ENCODE measurements around the gene IL12A. TPM values are rescaled to one million over a fixed set of nuclear protein-coding genes. Genes with fewer than 3 reads are reported as not detected.

Gene IL12A
- polyA plus RNA-seq, 6 donors from 2014 or later = 2.8 to 5.3 (median 3.9) TPM; not detected in 1

DNA sequence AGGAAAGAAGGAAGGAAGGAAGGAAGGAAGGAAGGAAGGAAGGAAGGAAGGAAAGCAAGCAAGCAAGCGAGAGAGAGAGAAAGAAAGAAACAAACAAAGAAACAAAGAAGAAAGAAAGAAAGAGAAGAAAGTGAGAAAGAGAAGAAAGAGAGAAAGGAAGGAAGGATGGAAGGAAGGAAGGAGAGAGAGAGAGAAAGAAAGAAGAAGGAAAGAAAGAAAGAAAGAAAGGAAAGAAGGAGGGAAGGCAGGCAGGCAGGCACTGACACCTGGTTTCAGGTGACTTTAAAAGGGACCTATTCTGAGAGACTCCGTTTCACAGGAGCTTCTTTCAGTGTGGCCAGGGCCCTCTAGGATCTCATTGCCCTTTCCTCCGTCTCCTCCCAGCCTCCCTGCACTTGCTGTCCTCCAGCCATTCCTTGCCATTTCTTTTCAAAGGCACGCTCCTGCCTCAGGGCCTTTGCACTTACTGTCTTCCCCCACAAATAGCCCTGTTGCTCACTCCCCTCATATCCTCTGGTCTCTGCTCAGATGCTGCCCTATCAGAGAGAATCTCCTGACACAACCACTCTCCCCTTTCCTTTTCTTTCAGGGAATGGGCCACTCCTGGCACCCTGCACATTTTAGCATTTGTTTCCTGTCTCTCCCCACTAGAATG is 31.5 kb downstream of the IL12A start:
- Mint-ChIP-seq H3K27ac (peak overlapping the region in 1 of 6 donors; percentile 1), H3K36me3 (no peaks in the 10 kb centered on the region), H3K27me3 (peaks cover 9 to 22% (median 19%) of the 10 kb centered on the region in 3 donors), H3K4me3 (no peak overlapping the region), H3K4me1 (no peaks in the 10 kb centered on the region), H3K9me3 (peaks cover 0 to 5% (median 0%) of the 10 kb centered on the region in 7 donors)
- DNase-seq (no peak), ATAC-seq (ENCODE audit: low read depth in 2 of 2) (no peak)

DNA sequence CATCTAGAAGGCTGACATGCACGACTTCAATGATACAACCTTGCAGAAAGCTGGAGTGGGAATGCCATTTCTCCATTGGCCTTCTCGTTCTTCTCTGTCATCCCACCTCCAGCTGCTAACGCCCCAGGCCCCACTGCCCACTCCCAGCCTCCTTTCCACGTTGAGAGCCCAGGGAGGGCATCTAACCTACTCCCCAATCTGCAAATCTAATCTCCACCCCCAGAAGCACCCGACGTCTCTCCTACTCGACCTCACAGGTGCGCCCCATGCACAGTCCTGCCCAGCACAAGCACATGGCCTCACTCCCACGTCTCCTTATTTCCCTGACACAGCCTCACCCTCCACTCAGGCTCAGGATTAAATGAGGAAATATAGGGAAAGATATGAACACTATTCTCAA is 33.4 kb downstream of the IL12A start:
- ATAC-seq (ENCODE audit: low read depth in 2 of 2) = no peak
- Mint-ChIP-seq H3K27ac (no peak overlapping the region), H3K9me3 (peaks cover 0 to 5% (median 0%) of the 10 kb centered on the region in 7 donors), H3K27me3 (peaks cover 9 to 22% (median 19%) of the 10 kb centered on the region in 3 donors), H3K4me1 (no peaks in the 10 kb centered on the region), H3K4me3 (no peak overlapping the region), H3K36me3 (no peaks in the 10 kb centered on the region)
- DNase-seq = no peak

GRCh38 chr3:160023476-160023875 is 34.8 kb downstream of the IL12A start:
- DNase-seq (no peak), ATAC-seq (ENCODE audit: low read depth in 2 of 2) (no peak)
- no peak overlapping the region for H3K4me3 Mint-ChIP-seq
- H3K36me3 Mint-ChIP-seq = no peaks in the 10 kb centered on the region
- H3K4me1 Mint-ChIP-seq = no peaks in the 10 kb centered on the region
- H3K27me3 Mint-ChIP-seq = peaks cover 9 to 22% (median 19%) of the 10 kb centered on the region in 3 donors
- no peak overlapping the region for H3K27ac Mint-ChIP-seq
- peaks cover 0 to 5% (median 0%) of the 10 kb centered on the region in 7 donors for H3K9me3 Mint-ChIP-seq

DNA sequence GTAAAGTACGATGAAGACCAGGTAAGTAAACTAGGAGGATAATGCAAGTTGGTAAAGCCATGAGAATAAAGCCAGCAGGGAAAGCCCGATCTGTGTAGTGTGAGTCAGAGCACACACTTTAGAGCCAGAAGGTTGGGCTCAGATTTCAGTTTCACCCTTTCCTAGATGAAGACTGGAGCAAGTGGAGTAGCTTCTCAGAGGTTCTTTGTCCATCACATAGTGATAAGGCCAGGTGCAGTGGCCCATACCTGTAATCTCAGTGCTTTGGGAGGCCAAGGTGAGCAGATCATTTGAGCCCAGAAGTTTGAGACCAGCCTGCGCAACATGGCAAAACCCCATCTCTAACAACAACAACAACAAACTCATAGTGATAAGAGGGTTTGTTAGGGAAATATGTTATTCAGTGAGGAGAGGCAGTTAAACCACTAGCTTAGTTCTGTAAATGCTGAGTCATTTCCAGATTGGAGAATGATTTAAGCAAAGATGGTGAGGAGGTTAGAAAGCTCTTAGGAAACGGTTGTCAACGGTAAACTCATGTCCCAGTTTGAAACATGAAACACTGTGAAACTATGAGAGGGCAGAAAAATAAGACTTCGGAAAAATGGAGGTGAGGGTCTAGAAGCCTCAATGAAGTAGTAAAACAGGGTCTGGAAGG is 39.0 kb downstream of the IL12A start:
- H3K27me3 Mint-ChIP-seq = peaks cover 0 to 5% (median 0%) of the 10 kb centered on the region in 3 donors
- no peaks in the 10 kb centered on the region for H3K36me3 Mint-ChIP-seq
- no peaks in the 10 kb centered on the region for H3K9me3 Mint-ChIP-seq
- DNase-seq (no peak), ATAC-seq (ENCODE audit: low read depth in 2 of 2) (no peak)
- peak overlapping the region in 1 of 6 donors; percentile 6 for H3K27ac Mint-ChIP-seq
- H3K4me1 Mint-ChIP-seq = no peaks in the 10 kb centered on the region
- no peak overlapping the region for H3K4me3 Mint-ChIP-seq

GRCh38 chr3:160035757-160036156 is 47.1 kb downstream of the IL12A start:
- H3K27me3 Mint-ChIP-seq = peaks cover 14 to 42% (median 19%) of the 10 kb centered on the region in 3 donors
- H3K9me3 Mint-ChIP-seq = peaks cover 0 to 2% (median 0%) of the 10 kb centered on the region in 7 donors
- DNase-seq (no peak), ATAC-seq (ENCODE audit: low read depth in 2 of 2) (no peak)
- H3K4me1 Mint-ChIP-seq = peaks cover 0 to 8% (median 4%) of the 10 kb centered on the region in 3 donors
- H3K4me3 Mint-ChIP-seq = no peak overlapping the region
- no peaks in the 10 kb centered on the region for H3K36me3 Mint-ChIP-seq
- H3K27ac Mint-ChIP-seq = no peak overlapping the region

GRCh38 chr3:160038862-160039562 is 50.4 kb downstream of the IL12A start:
- no peak overlapping the region for H3K27ac Mint-ChIP-seq
- peaks cover 11 to 31% (median 19%) of the 10 kb centered on the region in 7 donors for H3K9me3 Mint-ChIP-seq
- ATAC-seq (ENCODE audit: low read depth in 2 of 2) (no peak), DNase-seq (no peak)
- peak overlapping the region in 2 of 8 donors; percentile 41 to 69 for H3K4me3 Mint-ChIP-seq
- H3K4me1 Mint-ChIP-seq = peaks cover 0 to 8% (median 4%) of the 10 kb centered on the region in 3 donors
- H3K36me3 Mint-ChIP-seq = peaks cover 0 to 21% of the 10 kb centered on the region in 2 donors
- H3K27me3 Mint-ChIP-seq = peaks cover 25 to 57% (median 34%) of the 10 kb centered on the region in 3 donors

- Mint-ChIP-seq H3K9me3 (peaks cover 11 to 33% (median 19%) of the 10 kb centered on the region in 7 donors), H3K36me3 (peaks cover 0 to 21% of the 10 kb centered on the region in 2 donors), H3K27ac (no peak overlapping the region), H3K4me1 (peaks cover 0 to 8% (median 4%) of the 10 kb centered on the region in 3 donors), H3K4me3 (no peak overlapping the region), H3K27me3 (peaks cover 25 to 57% (median 34%) of the 10 kb centered on the region in 3 donors)
- DNase-seq (no peak), ATAC-seq (ENCODE audit: low read depth in 2 of 2) (no peak)
These were observed 51.5 kb downstream of the IL12A start for GRCh38 chr3:160040181-160040580.

DNA sequence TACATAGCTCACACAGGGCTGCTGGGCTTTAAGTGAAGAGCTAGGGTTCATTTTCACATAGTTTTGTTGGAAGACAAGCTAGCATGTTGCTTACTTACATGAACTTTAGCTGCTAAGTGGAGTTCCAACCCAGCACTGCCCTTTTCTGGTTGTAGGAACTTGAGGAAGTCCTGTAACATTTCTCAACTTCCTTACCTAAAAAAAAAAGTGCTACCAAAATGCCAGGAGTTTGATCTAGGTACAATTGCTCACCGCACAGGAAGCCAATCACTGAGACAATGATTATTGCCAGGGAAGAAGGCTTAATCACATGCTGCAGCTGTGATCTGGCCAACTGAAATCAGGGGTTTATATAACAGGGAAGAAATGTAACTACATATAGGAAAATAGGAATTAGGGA is 52.8 kb downstream of the IL12A start:
- Mint-ChIP-seq H3K4me1 (peaks cover 0 to 8% (median 4%) of the 10 kb centered on the region in 3 donors), H3K36me3 (peaks cover 0 to 21% of the 10 kb centered on the region in 2 donors), H3K9me3 (peaks cover 11 to 33% (median 19%) of the 10 kb centered on the region in 7 donors), H3K4me3 (no peak overlapping the region), H3K27ac (no peak overlapping the region), H3K27me3 (peaks cover 25 to 49% (median 34%) of the 10 kb centered on the region in 3 donors)
- DNase-seq (no peak), ATAC-seq (ENCODE audit: low read depth in 2 of 2) (no peak)

- no peak for ATAC-seq (ENCODE audit: low read depth in 2 of 2)
- peaks cover 23 to 28% (median 23%) of the 10 kb centered on the region in 3 donors for H3K27me3 Mint-ChIP-seq
- no peak overlapping the region for H3K27ac Mint-ChIP-seq
- H3K9me3 Mint-ChIP-seq = peaks cover 11 to 33% (median 19%) of the 10 kb centered on the region in 7 donors
- DNase-seq = no peak
- no peak overlapping the region for H3K4me3 Mint-ChIP-seq
- peaks cover 0 to 4% (median under 1%) of the 10 kb centered on the region in 3 donors for H3K4me1 Mint-ChIP-seq
- peaks cover 0 to 21% of the 10 kb centered on the region in 2 donors for H3K36me3 Mint-ChIP-seq
These were observed 55.5 kb downstream of the IL12A start for GRCh38 chr3:160044121-160044520.

Other genes with a start within 250 kb of the IL12A start
- gene SCHIP1, start 149.0 kb upstream of the IL12A start, polyA plus RNA-seq (ENCODE audit: low read depth in 6 of 6) = not detected
- gene C3orf80, start 236.6 kb downstream of the IL12A start, polyA plus RNA-seq (ENCODE audit: low read depth in 6 of 6) = not detected

All from naive B cell (primary cell).